GM18868 (cell line): ENCODE data around the gene RTN3.

ENCODE experiments used
- ATAC-seq: cut with Tn5 transposase; IDR thresholded peaks from one replicate; pipeline ENCODE4 v1.9.1; 2021; ENCODE audit warnings: mild to moderate bottlenecking, moderate library complexity; ENCODE audit not compliant: unreplicated experiment

The RTN3 gene

GRCh38 chr11:63729326-63729725, 48.0 kb downstream of the RTN3 start:
- ATAC-seq, result no peak

GRCh38 chr11:63736864-63737263, 55.6 kb downstream of the RTN3 start:
- no peak for ATAC-seq

GRCh38 chr11:63737718-63738117, 56.4 kb downstream of the RTN3 start:
- no peak for ATAC-seq

- no peak for ATAC-seq
These were observed 57.5 kb downstream of the RTN3 start for GRCh38 chr11:63738720-63739360.

- ATAC-seq, result no peak
These were observed 64.2 kb downstream of the RTN3 start for GRCh38 chr11:63745304-63746170.

- no peak for ATAC-seq
These were observed 65.7 kb downstream of the RTN3 start for GRCh38 chr11:63747011-63747410.

- ATAC-seq, result no peak
These were observed 68.3 kb downstream of the RTN3 start for GRCh38 chr11:63749624-63750023.

GRCh38 chr11:63756919-63757761, 75.8 kb downstream of the RTN3 start:
- ATAC-seq, result no peak

- no peak for ATAC-seq
These were observed 79.3 kb downstream of the RTN3 start for GRCh38 chr11:63760487-63761079.

GRCh38 chr11:63761188-63761587, 79.9 kb downstream of the RTN3 start:
- no peak for ATAC-seq

- no peak for ATAC-seq
These were observed 80.8 kb downstream of the RTN3 start for GRCh38 chr11:63761931-63762653.

GRCh38 chr11:63762654-63763495, 81.6 kb downstream of the RTN3 start:
- no peak for ATAC-seq

GRCh38 chr11:63763496-63764339, 82.4 kb downstream of the RTN3 start:
- ATAC-seq, result no peak

GRCh38 chr11:63764340-63764678, 83.0 kb downstream of the RTN3 start:
- no peak for ATAC-seq

GRCh38 chr11:63764679-63765647, 83.7 kb downstream of the RTN3 start:
- ATAC-seq, result no peak

- no peak for ATAC-seq
These were observed 84.5 kb downstream of the RTN3 start for GRCh38 chr11:63765688-63766241.

- no peak for ATAC-seq
These were observed 85.4 kb downstream of the RTN3 start for GRCh38 chr11:63766531-63767235.
